HG02571 (cell line): ENCODE measurements around the gene ADCY4.
A peak's percentile ranks its signal among the peaks of the same experiment; 100 is the strongest.

Experiments
- ATAC-seq: cut with Tn5 transposase; IDR thresholded peaks from one replicate; pipeline ENCODE4 v1.9.1; 2021; ENCODE audit warnings: mild to moderate bottlenecking, moderate library complexity; ENCODE audit not compliant: unreplicated experiment

The ADCY4 gene

DNA sequence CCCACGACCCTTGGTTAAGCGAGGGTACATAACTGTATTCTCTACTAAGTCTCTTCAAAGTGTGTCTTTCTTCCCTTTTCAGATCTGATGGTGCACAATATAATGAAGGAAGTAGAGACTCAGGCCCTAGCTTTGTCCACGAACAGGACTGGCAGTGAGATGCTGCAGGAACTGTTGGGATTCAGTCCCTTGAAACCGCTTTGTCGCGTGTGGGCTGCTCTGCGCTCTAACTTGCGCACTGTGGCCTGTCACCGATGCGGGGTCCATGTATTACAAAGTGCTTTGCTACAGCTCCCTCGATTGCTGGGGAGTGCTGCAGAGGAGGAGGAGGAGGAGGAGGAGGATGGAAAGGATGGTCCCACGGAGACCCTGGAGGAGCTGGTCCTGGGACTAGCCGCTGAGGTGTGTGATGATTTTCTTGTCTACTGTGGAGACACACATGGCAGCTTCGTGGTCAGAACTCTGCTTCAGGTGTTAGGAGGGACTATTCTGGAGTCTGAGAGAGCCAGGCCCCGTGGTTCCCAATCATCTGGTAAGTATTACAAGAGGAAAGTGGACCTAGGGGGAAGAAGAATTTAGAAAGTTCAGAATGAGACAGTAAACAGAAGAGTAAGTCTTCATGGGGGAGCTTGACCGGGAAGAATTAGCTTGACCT lies 34.4 kb downstream of the ADCY4 start:
- no peak for ATAC-seq

DNA sequence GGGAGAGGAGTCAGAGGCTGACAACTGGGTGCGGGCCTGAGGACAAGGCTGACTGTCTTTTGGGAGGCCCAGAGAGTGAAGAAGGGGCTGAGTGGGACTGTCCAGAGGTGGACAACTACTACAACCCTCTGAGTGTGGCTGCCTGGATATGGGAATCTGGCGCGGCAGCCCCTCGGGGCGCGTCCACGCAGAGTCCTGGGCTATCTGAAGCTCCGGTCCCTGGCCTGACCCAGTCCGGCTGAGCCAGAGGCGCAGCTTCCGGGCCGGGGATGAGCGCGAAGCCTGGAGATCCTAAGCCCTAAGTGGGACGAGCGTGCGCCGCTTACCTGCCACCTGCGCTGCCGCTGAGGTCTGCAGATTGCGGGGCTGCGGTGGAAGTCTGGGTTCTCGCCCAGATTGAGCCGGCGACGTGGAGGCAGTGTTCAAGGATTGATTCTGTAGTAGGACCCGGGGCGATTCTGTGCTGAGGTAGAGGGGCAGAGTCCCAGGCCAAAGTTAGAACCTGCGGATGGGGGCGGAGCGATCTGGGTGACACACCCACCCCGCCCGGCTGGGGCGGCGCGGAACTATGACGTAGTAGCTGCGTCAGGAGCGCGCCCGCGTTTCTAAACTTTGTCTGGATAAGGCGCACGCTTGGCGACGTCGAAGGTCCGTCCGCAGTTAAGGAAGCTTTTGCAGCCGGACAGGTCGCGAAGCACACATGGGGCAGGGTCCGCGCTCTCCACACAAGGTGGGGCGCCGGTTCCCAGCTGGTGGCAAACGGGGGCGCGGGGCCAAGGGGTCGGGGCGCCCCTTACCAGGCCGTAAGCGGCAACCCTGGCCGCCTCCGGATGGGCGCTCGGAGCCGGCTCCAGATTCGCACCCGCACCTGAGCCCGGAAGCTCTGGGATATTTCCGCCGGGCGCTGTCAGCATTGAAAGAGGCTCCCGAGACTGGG lies 35.3 kb downstream of the ADCY4 start, which contains the start of the genes DHRS1 and NOP9:
Gene DHRS1 (minus strand): TSS at position 526 of the 937 bp plus-strand sequence. CDS start 674 bp downstream, outside the sequence.
Gene NOP9 (plus strand): TSS at position 596 of the 937 bp plus-strand sequence. CDS start 105 bp downstream, at position 701.
- ATAC-seq: peak; percentile 59

- no peak for ATAC-seq
Measured at GRCh38 chr14:24298892-24299254, 36.0 kb downstream of the ADCY4 start.

DNA sequence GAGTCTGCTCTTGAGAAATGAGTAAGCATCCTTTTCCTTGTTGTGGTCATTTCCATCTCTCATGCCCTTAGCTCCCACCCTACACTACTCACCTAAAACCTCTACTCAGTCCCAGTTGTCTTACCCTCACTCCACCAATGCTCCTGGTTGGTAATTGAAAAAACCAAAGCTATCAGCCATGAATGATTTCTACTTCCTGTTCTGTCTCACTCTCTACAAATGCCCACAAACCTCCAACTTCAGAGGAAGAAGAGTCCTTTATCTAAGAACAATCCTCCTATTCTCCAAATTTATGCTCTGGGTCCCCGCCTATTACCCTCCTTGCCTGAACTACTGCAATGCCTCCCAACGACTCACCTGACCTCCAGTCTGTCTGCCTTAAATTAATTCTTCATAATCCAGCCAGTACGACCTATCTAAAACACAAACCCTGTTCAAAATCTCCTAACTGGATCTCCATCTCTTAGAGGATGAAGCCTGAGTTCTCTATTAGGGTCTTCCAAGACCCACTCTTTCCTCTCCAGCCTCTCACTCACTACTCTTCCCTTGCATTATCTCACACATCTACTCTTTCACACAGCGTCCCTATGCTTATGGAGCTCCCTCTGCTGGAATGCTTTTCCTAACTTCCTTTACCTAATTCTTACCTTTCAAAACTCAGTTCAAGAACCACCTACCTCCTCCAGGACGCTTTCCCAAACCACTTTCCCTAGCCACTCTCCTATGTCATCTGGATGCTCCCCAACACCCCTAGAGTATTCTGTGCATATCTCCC lies 37.5 kb downstream of the ADCY4 start:
- no peak for ATAC-seq

DNA sequence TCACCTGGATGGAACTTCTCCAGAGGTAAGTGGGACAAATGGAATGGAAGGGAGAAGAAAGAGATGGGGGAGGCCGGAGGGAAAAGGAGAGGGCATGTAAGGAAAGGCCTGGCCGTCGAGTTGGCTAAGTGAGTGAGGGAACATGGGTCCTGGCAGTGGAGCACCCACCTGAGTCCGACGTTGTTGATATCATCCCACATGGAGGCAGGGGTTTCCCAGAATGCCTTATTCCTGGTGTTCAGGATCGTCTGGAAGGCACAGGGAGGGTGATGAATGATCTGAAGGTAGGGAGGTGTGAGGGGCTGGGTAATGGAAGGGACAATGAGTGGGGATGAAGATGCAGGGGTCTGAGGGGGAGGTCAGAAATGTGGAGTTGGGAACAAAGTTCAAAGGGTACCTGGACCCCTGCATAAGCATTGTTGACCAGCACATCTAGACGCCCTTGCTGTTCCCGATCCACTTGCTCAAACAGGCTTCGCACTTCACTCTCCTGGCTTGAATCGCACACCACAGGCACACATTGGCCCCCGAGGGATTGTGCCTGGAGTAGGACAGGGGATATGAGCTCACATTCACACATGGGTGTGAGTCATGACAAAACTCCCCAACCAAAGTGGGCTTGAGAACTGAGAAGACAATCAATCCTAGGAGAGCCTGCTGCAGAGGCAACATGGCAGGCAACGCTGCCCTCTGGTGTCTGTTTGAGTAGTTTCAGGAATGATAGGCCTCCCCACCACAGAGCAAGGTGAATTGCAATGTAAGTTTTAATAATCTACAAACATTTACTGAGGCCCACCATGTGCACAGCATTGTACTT lies 38.3 kb downstream of the ADCY4 start:
- ATAC-seq: no peak

- ATAC-seq: no peak
Measured at GRCh38 chr14:24293525-24293924, 41.3 kb downstream of the ADCY4 start.

DNA sequence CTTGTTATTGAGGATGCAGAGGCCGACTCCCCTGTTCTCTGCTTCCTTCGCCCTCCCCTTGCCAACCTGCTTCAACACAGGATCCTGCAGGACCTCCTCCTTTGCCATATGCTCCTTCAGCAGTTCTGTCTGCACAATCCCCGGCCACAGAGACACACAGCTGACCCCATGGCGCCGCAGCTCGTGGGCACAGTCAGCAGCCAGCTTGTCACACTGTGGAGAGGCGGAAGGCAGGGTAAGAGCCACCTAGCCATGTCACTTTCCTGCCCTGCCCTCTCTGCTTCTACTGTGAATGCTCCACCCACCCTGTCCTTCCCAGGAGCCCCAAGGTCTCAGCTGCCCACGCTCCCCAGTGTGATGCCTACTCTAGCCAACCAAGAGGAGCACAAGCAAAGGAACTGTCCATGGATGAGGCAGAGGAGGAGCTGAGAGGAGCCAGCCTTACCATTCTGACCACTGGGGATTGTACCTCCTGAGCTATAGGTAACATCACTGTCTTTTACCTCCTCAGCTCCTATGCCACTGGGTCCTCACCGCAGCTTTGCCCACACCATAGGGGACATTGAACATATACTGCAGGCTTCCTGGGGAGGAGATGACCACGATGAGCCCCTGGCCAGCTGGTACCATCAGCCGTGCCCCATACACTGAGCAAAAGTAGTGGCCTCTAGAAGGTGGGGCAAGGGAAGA lies 42.6 kb downstream of the ADCY4 start:
- no peak for ATAC-seq

DNA sequence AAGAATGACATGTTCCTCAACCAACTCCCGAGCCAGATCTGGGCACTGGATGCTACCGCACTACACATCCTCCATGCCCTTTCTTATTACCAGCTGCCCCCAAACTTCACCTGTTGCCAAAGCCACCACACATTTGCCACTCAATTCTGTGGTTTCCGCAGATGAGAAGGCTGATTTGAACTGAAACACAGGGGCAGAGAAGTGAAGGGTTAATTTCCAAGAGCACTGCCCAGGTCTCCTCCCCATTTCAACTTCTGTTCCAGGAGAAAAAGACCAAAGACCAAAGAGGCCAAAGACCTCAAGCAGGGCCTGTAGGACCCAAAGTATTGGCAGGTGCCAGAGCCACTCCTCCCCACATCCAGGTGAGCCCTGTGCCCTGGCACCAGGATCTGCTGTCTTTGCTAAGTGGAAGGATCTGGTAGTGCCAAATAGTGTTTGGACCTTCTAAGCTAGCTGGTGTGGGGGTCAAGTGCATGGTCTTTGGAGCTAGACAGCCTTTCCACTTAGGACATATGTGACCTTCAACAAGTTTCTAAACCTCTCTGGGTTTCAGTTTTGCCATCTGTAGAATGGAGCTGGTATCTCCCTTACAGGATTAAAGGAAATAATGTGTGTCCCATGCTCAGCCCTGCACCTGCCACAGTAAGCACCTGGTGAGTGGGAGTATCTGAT lies 43.3 kb downstream of the ADCY4 start:
- ATAC-seq: no peak

GRCh38 chr14:24290746-24291145 lies 44.1 kb downstream of the ADCY4 start:
- ATAC-seq: no peak

GRCh38 chr14:24289649-24290280 lies 45.1 kb downstream of the ADCY4 start:
- ATAC-seq: peak; percentile 70

- ATAC-seq: no peak
Measured at GRCh38 chr14:24286996-24287395, 47.9 kb downstream of the ADCY4 start.

GRCh38 chr14:24285351-24285750 lies 49.5 kb downstream of the ADCY4 start:
- ATAC-seq: no peak

- ATAC-seq: no peak
Measured at GRCh38 chr14:24284501-24285035, 50.3 kb downstream of the ADCY4 start.

- ATAC-seq: no peak
Measured at GRCh38 chr14:24283796-24284460, 50.9 kb downstream of the ADCY4 start.

DNA sequence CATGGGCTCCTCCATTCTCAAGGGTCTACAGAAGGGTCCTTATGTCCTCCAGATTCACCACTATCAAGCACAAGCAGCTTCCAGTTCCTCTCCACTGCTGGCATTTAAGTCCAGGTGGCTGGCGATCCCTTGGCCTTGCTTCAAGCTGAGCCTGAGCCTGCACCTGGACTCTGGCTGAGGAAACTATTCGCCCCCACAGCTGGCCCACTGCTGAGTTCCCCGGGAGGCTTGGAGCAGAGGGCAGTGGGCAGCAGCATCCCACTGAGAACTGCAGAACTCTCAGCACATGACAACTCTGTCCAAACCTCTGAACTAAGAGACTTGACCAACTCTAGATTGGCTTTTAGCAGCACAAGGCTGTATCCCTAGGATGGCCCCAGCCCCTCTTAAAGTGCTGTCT lies 52.1 kb downstream of the ADCY4 start:
- no peak for ATAC-seq

DNA sequence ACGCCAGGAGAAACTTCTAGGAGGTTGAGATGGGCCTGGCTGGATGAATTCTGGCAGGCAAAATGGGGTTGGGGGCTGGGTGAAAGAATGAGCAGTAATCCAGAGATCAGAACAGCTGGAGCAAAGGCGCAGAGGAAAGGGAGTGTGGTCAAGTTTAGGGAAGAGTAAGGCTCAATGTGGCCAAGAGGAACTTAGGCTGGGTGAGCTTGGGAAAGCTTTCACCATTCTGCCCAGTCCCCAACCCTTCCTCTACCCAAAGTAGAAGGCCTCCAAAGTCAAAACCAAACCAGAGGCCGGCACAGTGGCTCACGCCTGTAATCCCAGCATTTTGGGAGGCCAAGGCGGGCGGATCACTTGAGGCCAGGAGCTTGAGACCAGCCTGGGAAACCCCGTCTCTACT lies 53.2 kb downstream of the ADCY4 start:
- no peak for ATAC-seq

DNA sequence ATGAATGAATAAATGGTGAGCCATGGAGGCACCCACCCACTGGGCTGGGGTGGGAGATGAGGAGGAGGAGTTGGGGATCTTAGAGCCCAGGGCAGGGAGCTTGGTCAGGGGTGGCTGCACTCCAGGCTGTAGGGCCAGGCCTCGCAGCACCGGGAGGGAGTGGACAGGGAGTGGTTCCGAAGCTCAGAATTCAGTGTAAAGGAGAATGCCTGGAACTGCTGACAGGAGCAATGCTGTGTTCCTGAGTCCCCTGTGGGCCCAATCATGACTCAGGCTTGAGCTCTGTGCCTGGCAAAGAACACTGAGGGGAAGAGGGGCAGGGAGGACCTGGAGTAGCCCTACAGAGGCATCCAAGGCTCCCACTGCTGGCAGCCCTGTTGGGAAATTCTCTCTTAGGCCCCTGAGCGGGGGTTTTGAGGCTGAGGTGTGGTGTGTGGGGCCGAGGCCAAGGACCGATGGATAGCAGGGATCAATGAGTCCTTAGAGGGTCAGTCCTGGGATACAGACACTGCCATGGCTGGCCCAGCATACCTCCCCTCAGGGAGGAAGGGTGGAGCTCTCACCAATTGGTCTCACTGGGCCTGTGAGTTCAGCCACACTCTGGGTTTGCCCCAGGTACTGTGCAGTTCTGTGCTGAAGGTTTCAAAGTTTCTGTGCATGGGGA lies 53.9 kb downstream of the ADCY4 start:
- no peak for ATAC-seq
